A673 (cell line): ENCODE results near the gene ABCC9. TPM values are rescaled to one million over a fixed set of nuclear protein-coding genes. Genes with fewer than 3 reads are reported as not detected.

Source experiments
- BruUV-seq: library from RNA; stranded (reverse); fragments of 400-500 nt; replicated peaks from 2 replicates; lab custom pipeline; 2021; lab: Mats Ljungman, UMichigan
- CTCF ChIA-PET: fragments of 300-600 bp; sonication (Branson Sonifier 250); formaldehyde crosslinking; loops from one replicate; lab custom pipeline; 2022; ENCODE audit warnings: antibody characterized with exemption; lab: Charles Lee
- POLR2A ChIA-PET: fragments of 300-600 bp; sonication (Branson Sonifier 250); formaldehyde crosslinking; loops from one replicate; lab custom pipeline; 2022; ENCODE audit warnings: antibody characterized with exemption; ENCODE audit not compliant: low non-redundant PET; lab: Charles Lee
- DNase-seq: peaks from one replicate; pipeline ENCODE4 v3.0.0-alpha.2; 2015; ENCODE audit warnings: low spot score
- H3K27ac ChIP-seq: fragments of 200-600 bp; sonication (generic); 2 replicates; pipeline ENCODE4 v1.5.1; 2016; ENCODE audit warnings: mixed run types, low read depth, mild to moderate bottlenecking, mixed read lengths, antibody characterized with exemption, low read length; ENCODE audit not compliant: poor library complexity, severe bottlenecking
- H3K27me3 ChIP-seq: fragments of 200-600 bp; sonication (generic); replicated peaks from 2 replicates; pipeline ENCODE4 v1.6.1; 2017; ENCODE audit warnings: mixed run types, low read depth, mild to moderate bottlenecking, mixed read lengths, antibody characterized with exemption, low read length; ENCODE audit not compliant: insufficient read depth, poor library complexity
- H3K36me3 ChIP-seq: fragments of 200-600 bp; sonication (generic); 2 replicates; pipeline ENCODE4 v1.6.1; 2016; ENCODE audit warnings: mixed run types, mild to moderate bottlenecking, mixed read lengths, antibody characterized with exemption, low read length; ENCODE audit not compliant: insufficient read depth, poor library complexity, severe bottlenecking
- H3K4me1 ChIP-seq: fragments of 200-600 bp; sonication (generic); 2 replicates; pipeline ENCODE4 v1.6.1; 2017; ENCODE audit warnings: mixed run types, mild to moderate bottlenecking, mixed read lengths, antibody characterized with exemption, low read length; ENCODE audit not compliant: insufficient read depth, poor library complexity, severe bottlenecking
- H3K4me3 ChIP-seq: fragments of 200-600 bp; sonication (generic); 2 replicates; pipeline ENCODE4 v1.5.1; 2016; ENCODE audit warnings: low read depth, mixed run types, mild to moderate bottlenecking, mixed read lengths, low read length; ENCODE audit not compliant: poor library complexity, severe bottlenecking
- H3K9me3 ChIP-seq: fragments of 200-600 bp; sonication (generic); 2 replicates; pipeline ENCODE4 v1.6.1; 2016; ENCODE audit warnings: mixed run types, low read depth, mild to moderate bottlenecking, mixed read lengths, antibody characterized with exemption, low read length; ENCODE audit not compliant: poor library complexity, severe bottlenecking
- EZH2 ChIP-seq: fragments of 200-600 bp; sonication (generic); IDR thresholded peaks from 2 replicates; pipeline ENCODE4 v1.6.1; 2017; ENCODE audit warnings: borderline replicate concordance, low read depth, mild to moderate bottlenecking, mixed read lengths, antibody characterized with exemption, low read length; ENCODE audit not compliant: poor library complexity, severe bottlenecking
- intact Hi-C: fragments of 100-400 bp; cut with micrococcal nuclease; formaldehyde crosslinking; loops from one replicate; pipeline ENCODE4 v1.10.0; 2022; ENCODE audit not compliant: unreplicated experiment
- total RNA-seq: library from RNA; stranded (reverse); gene quantifications from 2 replicates; pipeline ENCODE4 v1.2.3, GENCODE V29; 2021
- TF ChIP-seq, protein P1 (sequence below): fragments of 300-800, 200-600 bp; sonication (generic); conservative IDR thresholded peaks from 2 replicates; pipeline ENCODE4 v1.5.1; 2017; ENCODE audit warnings: low read depth, mild to moderate bottlenecking, antibody characterized with exemption, low read length, moderate library complexity, mixed read lengths

ABCC9 gene
- total RNA-seq, 1 experiment from 2014 or later: not detected

DNA sequence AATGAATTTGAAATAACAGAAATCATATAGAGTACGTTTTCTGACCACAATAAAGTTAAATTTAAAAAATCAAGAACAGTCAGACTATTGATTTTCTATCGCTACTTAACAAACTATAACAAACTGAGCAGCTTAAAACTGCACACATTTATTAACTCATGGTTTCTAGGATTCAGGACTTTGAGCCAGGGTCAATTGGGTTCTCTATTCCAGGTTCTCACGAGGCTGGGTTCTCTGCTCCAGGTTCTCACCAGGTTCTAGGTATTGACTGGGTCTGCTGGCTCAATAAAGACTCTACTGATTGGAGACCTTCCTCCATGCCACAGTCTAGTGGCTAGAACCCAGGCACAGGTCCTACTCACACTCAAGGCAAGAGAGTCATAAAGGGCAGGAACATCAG, 22.8 kb downstream of the ABCC9 start:
- Histone ChIP-seq H3K27ac (no peak overlapping the region), H3K4me1 (no peaks in the 10 kb centered on the region), H3K36me3 (no peaks in the 10 kb centered on the region), H3K9me3 (no peaks in the 10 kb centered on the region), H3K27me3 (peaks cover 9% of the 10 kb centered on the region), H3K4me3 (no peak overlapping the region)
- no TSS peak for BruUV-seq
- no peak for DNase-seq
- TF ChIP-seq, protein P1, sequence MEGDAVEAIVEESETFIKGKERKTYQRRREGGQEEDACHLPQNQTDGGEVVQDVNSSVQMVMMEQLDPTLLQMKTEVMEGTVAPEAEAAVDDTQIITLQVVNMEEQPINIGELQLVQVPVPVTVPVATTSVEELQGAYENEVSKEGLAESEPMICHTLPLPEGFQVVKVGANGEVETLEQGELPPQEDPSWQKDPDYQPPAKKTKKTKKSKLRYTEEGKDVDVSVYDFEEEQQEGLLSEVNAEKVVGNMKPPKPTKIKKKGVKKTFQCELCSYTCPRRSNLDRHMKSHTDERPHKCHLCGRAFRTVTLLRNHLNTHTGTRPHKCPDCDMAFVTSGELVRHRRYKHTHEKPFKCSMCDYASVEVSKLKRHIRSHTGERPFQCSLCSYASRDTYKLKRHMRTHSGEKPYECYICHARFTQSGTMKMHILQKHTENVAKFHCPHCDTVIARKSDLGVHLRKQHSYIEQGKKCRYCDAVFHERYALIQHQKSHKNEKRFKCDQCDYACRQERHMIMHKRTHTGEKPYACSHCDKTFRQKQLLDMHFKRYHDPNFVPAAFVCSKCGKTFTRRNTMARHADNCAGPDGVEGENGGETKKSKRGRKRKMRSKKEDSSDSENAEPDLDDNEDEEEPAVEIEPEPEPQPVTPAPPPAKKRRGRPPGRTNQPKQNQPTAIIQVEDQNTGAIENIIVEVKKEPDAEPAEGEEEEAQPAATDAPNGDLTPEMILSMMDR: no peak
- TF ChIP-seq EZH2: no peak
- POLR2A ChIA-PET: no interaction called here
- CTCF ChIA-PET: no interaction called here
- intact Hi-C loops: no loop called here

DNA sequence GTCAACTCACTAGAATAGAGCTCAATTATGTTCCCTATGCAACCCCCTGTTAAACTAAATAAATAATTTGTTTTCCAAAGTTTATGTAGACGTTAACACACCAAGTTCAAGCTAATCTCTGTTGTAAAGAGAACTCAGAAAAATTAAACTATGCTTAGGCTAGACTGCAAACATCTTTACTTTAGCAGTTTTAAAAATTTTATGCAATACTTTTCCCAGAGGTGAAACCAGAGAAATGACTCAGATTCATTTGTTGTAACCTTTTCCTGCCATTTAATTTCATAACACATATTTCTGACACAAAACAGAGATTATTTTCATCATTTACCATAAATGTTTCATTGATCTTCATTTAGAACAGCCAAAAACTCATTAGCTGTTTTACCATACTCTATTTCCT, 27.4 kb downstream of the ABCC9 start:
- H3K27ac ChIP-seq: no peak overlapping the region
- intact Hi-C loops: no loop called here
- no peaks in the 10 kb centered on the region for H3K9me3 ChIP-seq
- POLR2A ChIA-PET: no interaction called here
- no peak for DNase-seq
- H3K4me1 ChIP-seq: no peaks in the 10 kb centered on the region
- H3K27me3 ChIP-seq: peaks cover under 1% of the 10 kb centered on the region
- CTCF ChIA-PET: no interaction called here
- H3K4me3 ChIP-seq: no peak overlapping the region
- no TSS peak for BruUV-seq
- no peak for TF ChIP-seq EZH2
- TF ChIP-seq, protein P1: no peak
- no peaks in the 10 kb centered on the region for H3K36me3 ChIP-seq

DNA sequence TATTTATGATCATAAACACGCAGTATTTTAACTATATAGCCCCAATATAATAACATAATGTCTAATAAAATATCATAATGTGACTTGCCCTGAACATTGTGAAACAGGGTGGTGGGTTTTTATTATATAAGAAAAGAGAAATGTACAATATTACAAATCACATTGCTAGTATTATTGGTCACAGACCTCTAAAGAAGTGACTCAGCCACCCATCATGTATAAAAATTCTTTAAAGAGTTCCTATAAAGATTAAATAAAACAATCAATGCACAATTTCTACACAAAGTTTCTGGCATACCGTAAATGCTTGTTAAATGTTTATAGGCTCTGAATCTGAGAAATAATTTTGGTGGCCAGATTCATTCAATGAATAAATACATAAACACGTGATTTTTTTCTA, 28.9 kb downstream of the ABCC9 start:
- Histone ChIP-seq H3K9me3 (no peaks in the 10 kb centered on the region), H3K36me3 (no peaks in the 10 kb centered on the region), H3K4me3 (no peak overlapping the region), H3K27me3 (peaks cover 14% of the 10 kb centered on the region), H3K4me1 (no peaks in the 10 kb centered on the region), H3K27ac (no peak overlapping the region)
- POLR2A ChIA-PET: no interaction called here
- DNase-seq: no peak
- intact Hi-C loops: no loop called here
- no TSS peak for BruUV-seq
- no peak for TF ChIP-seq EZH2
- TF ChIP-seq, protein P1: no peak
- CTCF ChIA-PET: no interaction called here
